HepG2 (cell line): ENCODE data around the gene ACER2. TPM values are rescaled to one million over a fixed set of nuclear protein-coding genes. Genes with fewer than 3 reads are reported as not detected.
"Not testable (repeated sequence)": the region's sequence is repeated elsewhere in the genome, so short reads cannot be mapped to it uniquely, and the experiment has no call there.

Experiments
- ATAC-seq: fragments of 200-7000 bp; cut with Tn5 transposase; 3 replicates; pipeline ENCODE4 v1.9.1; 2020; ENCODE audit warnings: mild to moderate bottlenecking, moderate library complexity
- BruUV-seq: library from RNA; stranded (reverse); fragments of 400-500 nt; replicated peaks from 2 replicates; lab custom pipeline; 2021; lab: Mats Ljungman, UMichigan
- CTCF ChIA-PET: fragments of 300-600 bp; formaldehyde crosslinking; extraction: SDS; loops from one replicate; lab custom pipeline; 2021; ENCODE audit warnings: low total read pairs, inconsistent platforms, low intra/inter-chr PET ratio; lab: Yijun Ruan, JAX
- POLR2A ChIA-PET: fragments of 350-600 bp; sonication (Branson Sonifier 250); formaldehyde crosslinking; loops from one replicate; lab custom pipeline; 2020; ENCODE audit warnings: antibody characterized with exemption, inconsistent platforms; lab: Yijun Ruan, JAX
- DNase-seq: peaks from one replicate; pipeline ENCODE4 v3.0.0-alpha.2; 2015; ENCODE audit warnings: low spot score
- FAIRE-seq: peaks from 3 replicates; lab custom pipeline; 2011; peaks lifted over from hg19 to GRCh38; lab: Jason Lieb, UNC
- H2AFZ ChIP-seq: one replicate; pipeline ENCODE4 v1.6.1; 2011; ENCODE audit warnings: low read length, inconsistent platforms
- H3K27ac ChIP-seq: fragments of 300-600 bp; 3 replicates; pipeline ENCODE4 v1.8.0; 2011; ENCODE audit warnings: mixed run types, mild to moderate bottlenecking, mixed read lengths, low read length, inconsistent platforms; ENCODE audit not compliant: insufficient read depth; ENCODE audit errors: extremely low read length
- H3K27me3 ChIP-seq, 2 experiments: fragments of 200-600 bp in 1 of 2; 2 replicates in 1 of 2; 3 replicates in 1 of 2; pipeline versions ENCODE4 v1.6.0 to v1.8.0; 2011; ENCODE audit warnings: low read length in 2 of 2, mild to moderate bottlenecking in 2 of 2, moderate library complexity in 2 of 2, inconsistent platforms in 1 of 2; ENCODE audit not compliant: insufficient read depth in 2 of 2, control insufficient read depth in 1 of 2
- H3K36me3 ChIP-seq, 2 experiments: fragments of 200-600 bp in 1 of 2; replicated peaks in 1 of 2; 2 replicates in 1 of 2; 3 replicates in 1 of 2; pipeline versions ENCODE4 v1.5.1 to v1.8.0; 2011; ENCODE audit warnings: low read length in 2 of 2, inconsistent platforms in 1 of 2; ENCODE audit not compliant: insufficient read depth in 2 of 2, control insufficient read depth in 1 of 2
- H3K4me1 ChIP-seq: 2 replicates; pipeline ENCODE4 v1.5.1; 2012; ENCODE audit warnings: low read length, inconsistent platforms; ENCODE audit not compliant: insufficient read depth
- H3K4me2 ChIP-seq: 2 replicates; pipeline ENCODE4 v1.6.0; 2011; ENCODE audit warnings: low read depth, low read length, inconsistent platforms
- H3K4me3 ChIP-seq, 3 experiments: fragments of 200-600 bp in 1 of 3; sonication (generic), shearing (Covaris generic) in 1 of 3; replicated peaks in 1 of 3; 2 replicates each; pipeline ENCODE4 v1.5.1; 2011 to 2016; ENCODE audit warnings: low read length in 3 of 3, inconsistent platforms in 2 of 3, low read depth in 2 of 3, mild to moderate bottlenecking in 2 of 3, control low read depth in 1 of 3, mixed read lengths in 1 of 3; ENCODE audit not compliant: insufficient read depth in 1 of 3
- H3K79me2 ChIP-seq: one replicate; pipeline ENCODE4 v1.6.1; 2011; ENCODE audit warnings: low read length, inconsistent platforms; ENCODE audit not compliant: insufficient read depth
- H3K9ac ChIP-seq: 2 replicates; pipeline ENCODE4 v1.6.0; 2011; ENCODE audit warnings: mild to moderate bottlenecking, low read depth, low read length, inconsistent platforms; ENCODE audit not compliant: insufficient read depth
- H3K9me3 ChIP-seq: 2 replicates; pipeline ENCODE4 v1.5.1; 2012; ENCODE audit warnings: mild to moderate bottlenecking, low read length
- H4K20me1 ChIP-seq: 2 replicates; pipeline ENCODE4 v1.6.0; 2011; ENCODE audit warnings: inconsistent platforms, mild to moderate bottlenecking, low read length, moderate library complexity; ENCODE audit not compliant: insufficient read depth
- GABPA ChIP-seq, 2 experiments: IDR thresholded peaks; 2 replicates each; pipeline ENCODE4 v1.6.1; 2011 to 2016; ENCODE audit warnings: low read depth in 2 of 2, low read length in 1 of 2, missing biosample characterization in 1 of 2, missing genetic modification characterization in 1 of 2
- YY1 ChIP-seq: IDR thresholded peaks from 2 replicates; pipeline ENCODE4 v1.6.1; 2011; ENCODE audit warnings: low read length, low read depth, moderate library complexity, mild to moderate bottlenecking; ENCODE audit not compliant: insufficient read depth, insufficient replicate concordance
- ZNF343 ChIP-seq: sonication (generic); formaldehyde crosslinking; IDR thresholded peaks from 2 replicates; pipeline ENCODE4 v1.4.0; 2020; ENCODE audit warnings: mild to moderate bottlenecking, missing genetic modification reagents
- WGBS: methylation state at CpG from one replicate; pipeline ENCODE4 v1.1.6; 2017; ENCODE audit warnings: low lambda C conversion rate; 5-methylcytosine and 5-hydroxymethylcytosine counted together
- in situ Hi-C: cut with HindIII; loops from 2 replicates; pipeline ENCODE4 v1.10.0; 2017; ENCODE audit warnings: low pct_unique_long_range_greater_than_20kb; ENCODE audit not compliant: extremely low pct_ligation_motif_present
- intact Hi-C: fragments of 100-400 bp; cut with micrococcal nuclease; formaldehyde crosslinking; loops from one replicate; pipeline ENCODE4 v1.10.0; 2022; ENCODE audit not compliant: unreplicated experiment
- polyA plus RNA-seq, 8 experiments: library from polyadenylated mRNA; depleted of rRNA in 3 of 8; stranded (reverse) in 7 of 8; unstranded in 1 of 8; fragments of >200 nt; fragmentation: Illumina TruSeq in 4 of 8; extraction: Trizol in 4 of 8; gene quantifications; 2 replicates each; pipeline versions ENCODE4 v1.2.1 to v1.2.3, GENCODE V29; 2011 to 2016; ENCODE audit warnings: low read depth in 4 of 8, missing spikeins in 1 of 8, mixed read lengths in 1 of 8; ENCODE audit not compliant: insufficient read depth in 1 of 8
- total RNA-seq, 5 experiments: library from RNA; depleted of rRNA; stranded (reverse); fragments of >200 nt; fragmentation: Illumina TruSeq; extraction: Trizol; gene quantifications; 2 replicates each; pipeline ENCODE4 v1.2.3, GENCODE V29; 2016; ENCODE audit warnings: low read depth in 1 of 5

Gene ACER2
- total and polyA plus RNA-seq, 2 of the 13 experiments (the other 11 are each of a cell fraction or from before 2014, with no cell fraction given) = 1.9 to 3.4 TPM

DNA sequence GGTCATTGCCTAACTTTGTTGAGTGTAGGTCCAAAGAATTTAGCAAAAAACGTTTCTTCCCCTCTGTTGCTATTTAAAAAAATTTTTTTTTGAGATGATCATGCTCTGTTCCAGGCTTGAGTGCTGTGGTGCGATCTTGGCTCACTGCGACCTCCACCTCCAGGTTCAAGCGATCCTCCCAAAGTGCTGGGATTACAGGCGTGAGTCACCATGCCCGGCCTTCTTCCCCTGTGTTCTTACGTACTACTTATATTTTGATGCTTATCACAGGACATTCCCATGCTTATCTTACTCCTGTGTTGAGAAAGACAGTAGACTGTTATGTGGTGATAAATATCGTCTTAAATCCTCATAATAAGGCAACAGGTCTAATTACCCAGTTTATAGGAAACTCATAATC lies 2.5 kb downstream of the ACER2 start:
- intact Hi-C loops = no loop called here
- no peak for ATAC-seq
- H4K20me1 ChIP-seq = no peaks in the 10 kb centered on the region
- H3K9me3 ChIP-seq = no peaks in the 10 kb centered on the region
- no peak overlapping the region for H3K9ac ChIP-seq
- no peaks in the 10 kb centered on the region; a peak in 2 of 5 replicates for H3K27me3 ChIP-seq
- no peak for DNase-seq
- no peaks in the 10 kb centered on the region for H3K79me2 ChIP-seq
- no peak overlapping the region for H3K4me3 ChIP-seq
- CTCF ChIA-PET = no interaction called here
- BruUV-seq = no TSS peak
- H3K4me2 ChIP-seq = no peak overlapping the region
- TF ChIP-seq GABPA (IDR thresholded peaks at IDR 0.05; ENCODE audit: low read depth, low read length) (no peak), GABPA (CRISPR knock-in tag; IDR thresholded peaks at IDR 0.05; ENCODE audit: low read depth) (no peak), YY1 (no peak), ZNF343 (CRISPR knock-in tag) (no peak)
- H3K4me1 ChIP-seq = peaks cover 33% of the 10 kb centered on the region
- H3K27ac ChIP-seq = no peak overlapping the region
- whole genome bisulfite sequencing = 89% methylated on average over 8 of the region's 8 CpGs
- H2AFZ ChIP-seq = no peak overlapping the region
- POLR2A ChIA-PET = no interaction called here
- H3K36me3 ChIP-seq = no peaks in the 10 kb centered on the region
- in situ Hi-C loops = no loop called here
- no peak for FAIRE-seq

DNA sequence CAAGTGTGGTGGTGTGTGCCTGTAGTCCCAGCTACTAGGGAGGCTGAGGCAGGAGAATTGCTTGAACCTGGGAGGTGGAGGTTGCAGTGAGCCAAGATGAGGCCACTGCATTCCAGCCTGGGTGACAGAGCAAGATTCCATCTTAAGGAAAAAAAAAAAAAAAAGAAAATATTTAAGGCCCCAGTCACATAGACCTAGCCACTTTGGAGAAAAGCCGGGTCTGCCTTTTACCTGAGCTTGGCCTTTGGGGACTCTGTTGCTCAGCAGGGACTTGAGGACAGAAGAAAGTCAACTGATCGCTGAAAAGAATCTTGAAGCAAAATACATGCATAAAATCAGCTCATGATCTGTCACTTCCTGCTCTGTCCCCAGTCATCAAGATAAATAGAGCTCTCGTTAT lies 4.6 kb downstream of the ACER2 start:
- CTCF ChIA-PET, H3K9ac ChIP-seq, H3K4me2 ChIP-seq, in situ Hi-C loops, H3K4me3 ChIP-seq, H3K79me2 ChIP-seq, FAIRE-seq, DNase-seq, POLR2A ChIA-PET, ATAC-seq, BruUV-seq, H3K9me3 ChIP-seq, H2AFZ ChIP-seq, intact Hi-C loops, H4K20me1 ChIP-seq, H3K36me3 ChIP-seq, H3K27ac ChIP-seq, H3K27me3 ChIP-seq: not testable (repeated sequence)
- peaks cover 25% of the 10 kb centered on the region for H3K4me1 ChIP-seq
- WGBS = 95% methylated on average over 3 of the region's 3 CpGs
